ENCODE data around the gene COL20A1. TPM values are rescaled to one million over a fixed set of nuclear protein-coding genes. Genes with fewer than 3 reads are reported as not detected.

COL20A1 gene
- total and polyA plus RNA-seq, 2 of the 13 experiments (the other 11 are each of a cell fraction or from before 2014, with no cell fraction given) = not detected

- TF ChIP-seq, protein P1, sequence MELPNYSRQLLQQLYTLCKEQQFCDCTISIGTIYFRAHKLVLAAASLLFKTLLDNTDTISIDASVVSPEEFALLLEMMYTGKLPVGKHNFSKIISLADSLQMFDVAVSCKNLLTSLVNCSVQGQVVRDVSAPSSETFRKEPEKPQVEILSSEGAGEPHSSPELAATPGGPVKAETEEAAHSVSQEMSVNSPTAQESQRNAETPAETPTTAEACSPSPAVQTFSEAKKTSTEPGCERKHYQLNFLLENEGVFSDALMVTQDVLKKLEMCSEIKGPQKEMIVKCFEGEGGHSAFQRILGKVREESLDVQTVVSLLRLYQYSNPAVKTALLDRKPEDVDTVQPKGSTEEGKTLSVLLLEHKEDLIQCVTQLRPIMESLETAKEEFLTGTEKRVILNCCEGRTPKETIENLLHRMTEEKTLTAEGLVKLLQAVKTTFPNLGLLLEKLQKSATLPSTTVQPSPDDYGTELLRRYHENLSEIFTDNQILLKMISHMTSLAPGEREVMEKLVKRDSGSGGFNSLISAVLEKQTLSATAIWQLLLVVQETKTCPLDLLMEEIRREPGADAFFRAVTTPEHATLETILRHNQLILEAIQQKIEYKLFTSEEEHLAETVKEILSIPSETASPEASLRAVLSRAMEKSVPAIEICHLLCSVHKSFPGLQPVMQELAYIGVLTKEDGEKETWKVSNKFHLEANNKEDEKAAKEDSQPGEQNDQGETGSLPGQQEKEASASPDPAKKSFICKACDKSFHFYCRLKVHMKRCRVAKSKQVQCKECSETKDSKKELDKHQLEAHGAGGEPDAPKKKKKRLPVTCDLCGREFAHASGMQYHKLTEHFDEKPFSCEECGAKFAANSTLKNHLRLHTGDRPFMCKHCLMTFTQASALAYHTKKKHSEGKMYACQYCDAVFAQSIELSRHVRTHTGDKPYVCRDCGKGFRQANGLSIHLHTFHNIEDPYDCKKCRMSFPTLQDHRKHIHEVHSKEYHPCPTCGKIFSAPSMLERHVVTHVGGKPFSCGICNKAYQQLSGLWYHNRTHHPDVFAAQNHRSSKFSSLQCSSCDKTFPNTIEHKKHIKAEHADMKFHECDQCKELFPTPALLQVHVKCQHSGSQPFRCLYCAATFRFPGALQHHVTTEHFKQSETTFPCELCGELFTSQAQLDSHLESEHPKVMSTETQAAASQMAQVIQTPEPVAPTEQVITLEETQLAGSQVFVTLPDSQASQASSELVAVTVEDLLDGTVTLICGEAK (IDR thresholded peaks at IDR 0.05) = no peak
- TF ChIP-seq, protein P1 (CRISPR knock-in tag; IDR thresholded peaks at IDR 0.05) = no peak
- TF ChIP-seq ZNF496 (CRISPR knock-in tag; IDR thresholded peaks at IDR 0.05; ENCODE audit: insufficient replicate concordance) (no peak), POLR2G (IDR thresholded peaks at IDR 0.05; ENCODE audit: low read depth, low read length) (no peak), GTF2F1 (IDR thresholded peaks at IDR 0.05; ENCODE audit: low read length) (no peak), FUBP1 (CRISPR knock-in tag; IDR thresholded peaks at IDR 0.05; ENCODE audit: borderline replicate concordance) (0 out of 2 replicates have a peak, but pooled peaks have one; percentile 59), EZH2 (conservative IDR thresholded peaks at IDR 0.05; ENCODE audit: low read depth, low read length) (peak; percentile 54; the same call in 1 of the 2 replicates), ZNF335 (CRISPR knock-in tag; IDR thresholded peaks at IDR 0.05) (no peak), ZNF121 (CRISPR knock-in tag; IDR thresholded peaks at IDR 0.05) (no peak), NFRKB (IDR thresholded peaks at IDR 0.05) (no peak), KDM4B (CRISPR knock-in tag; IDR thresholded peaks at IDR 0.05) (peak; percentile 38; the same call in 1 of the 2 replicates), AGO1 (IDR thresholded peaks at IDR 0.05; ENCODE audit: low read depth, low read length, poor library complexity, severe bottlenecking) (peak; percentile 46), ZNF33B (CRISPR knock-in tag; IDR thresholded peaks at IDR 0.05) (0 out of 2 replicates have a peak, but pooled peaks have one; percentile 43), PTBP1 (IDR thresholded peaks at IDR 0.05; ENCODE audit: low read depth, low read length, poor library complexity, severe bottlenecking) (peak; percentile 41), ZNF280B (CRISPR knock-in tag; IDR thresholded peaks at IDR 0.05; ENCODE audit: borderline replicate concordance) (peak; percentile 58; the same call in 1 of the 2 replicates), PREB (CRISPR knock-in tag; IDR thresholded peaks at IDR 0.05) (0 out of 2 replicates have a peak, but pooled peaks have one; percentile 59)
Observed at GRCh38 chr20:63381781-63382431, 88.9 kb downstream of the COL20A1 start (continued).
